ENCODE data around the gene ARHGEF18. TPM values are rescaled to one million over a fixed set of nuclear protein-coding genes. Genes with fewer than 3 reads are reported as not detected.
"Not testable (repeated sequence)": the region's sequence is repeated elsewhere in the genome, so short reads cannot be mapped to it uniquely, and the experiment has no call there.

Gene ARHGEF18
- polyA plus RNA-seq, 1 donor from 2014 or later, result 12.6 TPM

DNA sequence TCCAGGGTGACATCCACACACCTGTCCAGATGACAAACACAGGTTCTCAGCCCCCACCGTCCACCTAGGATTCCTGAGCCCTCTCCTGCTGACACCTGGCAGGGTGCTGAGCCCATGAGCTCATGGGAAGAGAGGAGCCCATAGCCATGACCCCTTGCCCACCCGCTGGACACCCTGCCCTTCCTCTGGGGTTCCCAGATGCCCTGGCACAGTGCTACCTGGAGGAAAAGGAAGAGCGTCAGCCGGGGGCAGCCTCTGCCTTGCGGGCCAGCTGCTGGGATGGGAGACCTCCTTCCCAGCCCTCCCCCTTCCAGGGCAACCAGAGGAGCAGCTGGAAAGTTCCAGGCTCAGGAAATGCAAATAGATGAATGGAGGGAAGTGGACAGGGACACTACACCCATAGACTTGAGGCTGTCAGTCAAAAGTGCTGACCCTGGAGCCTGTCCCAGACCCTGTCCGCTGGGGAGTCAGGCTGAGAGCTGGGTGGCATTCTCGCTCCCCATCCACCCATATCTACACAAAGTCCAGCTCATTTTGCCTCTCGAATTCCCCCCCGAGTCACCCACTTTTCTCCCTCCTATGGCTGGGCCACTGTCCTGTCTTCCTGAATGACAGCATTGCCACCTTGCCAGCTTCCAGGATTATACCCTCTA is 12.3 kb upstream of the ARHGEF18 start:
- Mint-ChIP-seq H3K36me3 (peaks cover 3% of the 10 kb centered on the region), H3K4me3 (peak overlapping the region in 2 of 4 donors; percentile 47 to 88), H3K27ac (peak overlapping the region; percentile 93 to 98 (median 94)), H3K27me3 (no peaks in the 10 kb centered on the region), H3K9me3 (no peaks in the 10 kb centered on the region), H3K4me1 (peaks cover 47 to 60% (median 56%) of the 10 kb centered on the region in 3 donors)

DNA sequence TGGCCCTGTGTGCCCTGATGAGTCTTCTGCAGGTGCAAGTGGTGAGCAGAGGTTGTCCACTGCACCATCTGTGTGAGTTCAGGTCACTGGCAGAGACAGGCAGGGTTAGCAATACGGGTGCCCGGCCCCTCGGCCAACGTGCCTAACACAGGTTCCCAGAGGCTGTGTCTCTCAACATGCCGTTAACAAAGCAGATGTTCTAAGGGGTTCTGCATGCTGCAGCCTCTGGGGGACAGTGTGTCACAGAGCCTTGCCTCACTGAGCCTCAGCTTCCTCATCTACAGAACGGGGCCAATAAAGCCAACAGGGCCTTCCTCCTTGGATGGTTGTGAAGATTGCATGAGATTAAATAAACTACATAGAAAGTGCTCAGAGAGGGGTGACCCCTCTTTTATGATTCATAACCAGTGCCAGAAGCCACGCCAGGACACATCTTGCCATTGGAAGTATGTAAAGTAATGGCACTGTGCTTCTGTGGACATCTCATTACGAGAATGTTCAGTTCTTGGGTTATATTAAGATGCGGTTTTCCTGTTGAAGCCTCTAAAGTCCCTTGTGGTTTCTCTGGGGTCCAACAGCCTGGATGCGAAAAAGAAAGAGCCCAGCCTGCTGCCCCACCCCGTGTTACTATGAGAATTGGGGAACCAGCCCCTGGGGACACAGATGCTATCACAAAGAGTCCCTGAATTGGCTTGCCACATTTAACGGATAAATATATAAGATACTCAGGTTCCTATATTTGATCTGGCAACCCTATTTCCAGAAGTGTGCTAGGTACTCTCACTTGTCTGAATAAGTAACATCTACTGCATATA is 11.2 kb upstream of the ARHGEF18 start:
- peaks cover 47 to 63% (median 58%) of the 10 kb centered on the region in 3 donors for H3K4me1 Mint-ChIP-seq
- peaks cover 3% of the 10 kb centered on the region for H3K36me3 Mint-ChIP-seq
- H3K4me3 Mint-ChIP-seq, result peak overlapping the region; percentile 57 to 92 (median 74)
- no peaks in the 10 kb centered on the region for H3K27me3 Mint-ChIP-seq
- peak overlapping the region; percentile 93 to 98 (median 94) for H3K27ac Mint-ChIP-seq
- H3K9me3 Mint-ChIP-seq, result no peaks in the 10 kb centered on the region

DNA sequence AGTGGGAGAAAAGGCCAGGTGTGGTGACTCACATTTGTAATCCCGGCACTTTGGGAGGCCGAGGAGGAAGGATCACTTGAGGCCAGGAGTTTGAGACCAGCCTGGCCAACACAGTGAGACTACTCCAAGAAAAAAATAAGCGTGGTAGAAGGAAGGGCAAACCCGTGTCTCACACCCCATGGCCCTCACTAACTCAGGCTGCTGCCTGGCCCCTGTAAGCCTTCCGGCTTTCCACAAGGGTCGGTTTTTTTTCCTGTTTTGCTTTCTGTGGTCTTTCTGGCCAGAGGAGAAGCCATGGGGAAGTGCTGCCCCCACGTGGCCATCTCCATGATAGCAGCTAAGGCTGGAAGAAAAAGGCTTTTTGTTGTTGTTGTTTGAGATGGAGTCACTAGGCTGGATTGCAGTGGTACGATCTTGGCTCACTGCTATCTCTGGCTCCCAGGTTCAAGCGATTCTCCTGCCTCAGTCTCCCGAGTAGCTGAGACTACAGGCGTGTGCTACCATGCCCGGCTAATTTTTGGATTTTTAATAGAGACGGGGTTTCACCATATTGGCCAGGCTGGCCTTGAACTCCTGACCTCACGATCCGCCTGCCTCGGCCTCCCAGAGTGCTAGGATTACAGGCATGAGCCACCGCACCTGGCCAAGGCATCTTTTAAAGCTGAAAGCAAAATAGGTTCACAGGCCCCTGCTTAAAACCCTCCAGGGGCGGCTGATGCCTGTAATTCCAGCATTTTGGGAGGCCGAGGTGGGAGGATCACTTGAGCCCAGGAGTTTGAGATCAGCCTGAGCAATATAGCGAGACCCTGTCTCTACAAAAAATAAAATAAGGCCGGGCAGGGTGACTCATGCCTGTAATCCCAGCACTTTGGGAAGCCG is 7.5 kb upstream of the ARHGEF18 start:
- Mint-ChIP-seq H3K9me3 (no peaks in the 10 kb centered on the region), H3K4me3 (peak overlapping the region in 3 of 4 donors; percentile 48 to 91 (median 89)), H3K4me1 (peaks cover 43 to 72% (median 58%) of the 10 kb centered on the region in 3 donors), H3K27ac (peak overlapping the region; percentile 93 to 94 (median 94)), H3K27me3 (no peaks in the 10 kb centered on the region), H3K36me3 (peaks cover 3% of the 10 kb centered on the region)

DNA sequence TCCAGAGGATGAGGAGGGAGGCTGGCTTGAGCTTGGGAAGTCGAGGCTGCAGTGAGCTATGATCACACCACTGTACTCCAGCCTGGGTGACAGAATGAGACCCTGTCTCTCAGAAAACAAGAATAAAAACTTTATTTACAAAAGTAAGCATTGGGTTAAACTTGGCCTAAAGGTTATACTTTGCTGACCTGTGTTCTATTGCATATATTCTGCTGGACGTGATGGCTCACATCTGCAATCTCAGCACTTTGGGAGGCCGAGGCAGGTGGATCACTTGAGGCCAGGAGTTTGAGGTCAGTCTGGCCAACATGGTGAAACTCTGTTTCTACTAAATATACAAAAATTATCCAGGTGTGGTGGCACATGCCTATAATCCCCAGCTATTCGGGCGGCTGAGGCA is 6.6 kb upstream of the ARHGEF18 start:
- peaks cover 42 to 73% (median 58%) of the 10 kb centered on the region in 3 donors for H3K4me1 Mint-ChIP-seq
- no peaks in the 10 kb centered on the region for H3K27me3 Mint-ChIP-seq
- H3K27ac Mint-ChIP-seq, result peak overlapping the region in 1 of 3 donors; percentile 14
- no peaks in the 10 kb centered on the region for H3K9me3 Mint-ChIP-seq
- peaks cover 3% of the 10 kb centered on the region for H3K36me3 Mint-ChIP-seq
- H3K4me3 Mint-ChIP-seq, result peak overlapping the region in 3 of 4 donors; percentile 16 to 64 (median 41)

DNA sequence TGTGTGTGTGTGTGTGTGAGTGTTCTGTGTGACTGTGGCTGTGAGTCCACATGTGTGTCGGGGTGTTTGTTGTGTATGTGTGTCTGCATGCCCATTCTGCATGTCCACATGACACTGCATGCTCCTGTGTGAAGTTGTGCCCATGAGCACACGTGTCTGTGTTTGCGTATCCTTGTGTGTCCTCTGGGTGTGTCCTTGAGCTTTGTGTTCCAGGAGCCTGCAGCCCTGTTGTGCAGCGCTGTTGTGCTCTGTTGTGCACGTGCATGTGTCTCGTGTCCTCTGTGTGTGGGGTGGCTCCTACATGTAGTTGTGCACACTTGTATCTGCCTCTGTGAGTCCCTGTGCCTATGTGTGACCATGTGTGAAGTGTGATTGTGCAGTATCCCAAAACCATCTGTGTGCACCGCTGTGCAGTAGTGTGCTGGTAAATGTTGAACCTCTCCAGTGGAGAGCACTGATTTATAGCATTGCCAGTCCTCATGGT is 2.2 kb upstream of the ARHGEF18 start:
- Mint-ChIP-seq H3K4me3 (peak overlapping the region; percentile 86 to 93 (median 92)), H3K27me3 (no peaks in the 10 kb centered on the region), H3K9me3 (peaks cover 0 to 2% (median 0%) of the 10 kb centered on the region in 3 donors), H3K36me3 (peaks cover 8% of the 10 kb centered on the region), H3K27ac (peak overlapping the region; percentile 95 to 100 (median 99)), H3K4me1 (peaks cover 31 to 54% (median 45%) of the 10 kb centered on the region in 3 donors)

- H3K36me3 Mint-ChIP-seq, result peaks cover 11% of the 10 kb centered on the region
- H3K27me3 Mint-ChIP-seq, H3K9me3 Mint-ChIP-seq: not testable (repeated sequence)
- H3K27ac Mint-ChIP-seq, result peak overlapping the region; percentile 95 to 100 (median 99)
- H3K4me3 Mint-ChIP-seq, result peak overlapping the region; percentile 86 to 93 (median 92)
- H3K4me1 Mint-ChIP-seq, result peaks cover 34 to 58% (median 48%) of the 10 kb centered on the region in 3 donors
These were observed 1.7 kb upstream of the ARHGEF18 start for GRCh38 chr19:7346997-7347396.

GRCh38 chr19:7349231-7349591 is 474 bp downstream of the ARHGEF18 start:
- Mint-ChIP-seq H3K4me3 (peak overlapping the region; percentile 95 to 99 (median 98)), H3K4me1 (peaks cover 39 to 49% (median 45%) of the 10 kb centered on the region in 3 donors)

GRCh38 chr19:7349961-7350711 is 1.4 kb downstream of the ARHGEF18 start:
- Mint-ChIP-seq H3K4me1 (peaks cover 43 to 49% (median 48%) of the 10 kb centered on the region in 3 donors), H3K4me3 (peak overlapping the region; percentile 95 to 99 (median 98)), H3K36me3 (peaks cover 22% of the 10 kb centered on the region), H3K27ac (peak overlapping the region; percentile 90 to 100 (median 98)), H3K9me3 (peaks cover 2 to 5% (median 3%) of the 10 kb centered on the region in 3 donors), H3K27me3 (no peaks in the 10 kb centered on the region)

More at GRCh38 chr19:7349231-7349591, 474 bp downstream of the ARHGEF18 start:
- Mint-ChIP-seq H3K36me3 (peaks cover 17% of the 10 kb centered on the region), H3K9me3 (peaks cover 2 to 5% (median 3%) of the 10 kb centered on the region in 3 donors), H3K27ac (peak overlapping the region; percentile 90 to 100 (median 98)), H3K27me3 (no peaks in the 10 kb centered on the region)

DNA sequence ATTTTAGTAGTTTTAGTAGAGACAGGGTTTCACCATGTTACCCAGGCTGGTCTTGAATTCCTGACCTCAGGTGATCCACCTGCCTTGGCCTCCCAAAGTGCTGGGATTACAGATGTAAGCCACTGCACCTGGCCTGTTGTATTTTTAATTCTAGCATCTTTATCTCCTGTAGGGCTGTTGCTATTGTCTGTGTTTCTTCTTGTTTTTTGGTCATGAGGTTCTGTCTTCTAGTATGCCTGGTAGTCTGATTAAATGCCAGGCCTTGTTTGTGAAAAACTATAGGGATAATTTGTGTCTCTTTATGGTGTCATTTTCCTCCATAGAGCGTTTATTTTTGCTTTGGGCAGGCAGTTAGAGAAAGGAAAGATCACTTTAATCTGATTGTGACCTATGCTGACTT is 3.1 kb downstream of the ARHGEF18 start:
- H3K27ac Mint-ChIP-seq, result peak overlapping the region; percentile 85 to 89 (median 86)
- H3K36me3 Mint-ChIP-seq, result peaks cover 22% of the 10 kb centered on the region
- H3K27me3 Mint-ChIP-seq, result no peaks in the 10 kb centered on the region
- peaks cover 36 to 39% (median 37%) of the 10 kb centered on the region in 3 donors for H3K4me1 Mint-ChIP-seq
- H3K9me3 Mint-ChIP-seq, result peaks cover 2 to 5% (median 3%) of the 10 kb centered on the region in 3 donors
- H3K4me3 Mint-ChIP-seq, result peak overlapping the region; percentile 95 to 99 (median 98)

- Mint-ChIP-seq H3K36me3 (peaks cover 31% of the 10 kb centered on the region), H3K4me1 (peaks cover 37 to 58% (median 52%) of the 10 kb centered on the region in 3 donors), H3K27me3 (no peaks in the 10 kb centered on the region), H3K27ac (peak overlapping the region; percentile 34 to 82 (median 57)), H3K9me3 (peaks cover 2 to 5% (median 5%) of the 10 kb centered on the region in 3 donors), H3K4me3 (peak overlapping the region in 2 of 4 donors; percentile 12 to 79)
These were observed 6.5 kb downstream of the ARHGEF18 start for GRCh38 chr19:7355151-7355820.

- Mint-ChIP-seq H3K27ac (peak overlapping the region in 2 of 3 donors; percentile 10 to 69), H3K36me3 (peaks cover 28% of the 10 kb centered on the region), H3K4me3 (peak overlapping the region in 2 of 4 donors; percentile 12 to 56), H3K27me3 (no peaks in the 10 kb centered on the region), H3K4me1 (peaks cover 34 to 56% (median 49%) of the 10 kb centered on the region in 3 donors), H3K9me3 (peaks cover 2 to 5% (median 5%) of the 10 kb centered on the region in 3 donors)
These were observed 7.1 kb downstream of the ARHGEF18 start for GRCh38 chr19:7355871-7356270.

DNA sequence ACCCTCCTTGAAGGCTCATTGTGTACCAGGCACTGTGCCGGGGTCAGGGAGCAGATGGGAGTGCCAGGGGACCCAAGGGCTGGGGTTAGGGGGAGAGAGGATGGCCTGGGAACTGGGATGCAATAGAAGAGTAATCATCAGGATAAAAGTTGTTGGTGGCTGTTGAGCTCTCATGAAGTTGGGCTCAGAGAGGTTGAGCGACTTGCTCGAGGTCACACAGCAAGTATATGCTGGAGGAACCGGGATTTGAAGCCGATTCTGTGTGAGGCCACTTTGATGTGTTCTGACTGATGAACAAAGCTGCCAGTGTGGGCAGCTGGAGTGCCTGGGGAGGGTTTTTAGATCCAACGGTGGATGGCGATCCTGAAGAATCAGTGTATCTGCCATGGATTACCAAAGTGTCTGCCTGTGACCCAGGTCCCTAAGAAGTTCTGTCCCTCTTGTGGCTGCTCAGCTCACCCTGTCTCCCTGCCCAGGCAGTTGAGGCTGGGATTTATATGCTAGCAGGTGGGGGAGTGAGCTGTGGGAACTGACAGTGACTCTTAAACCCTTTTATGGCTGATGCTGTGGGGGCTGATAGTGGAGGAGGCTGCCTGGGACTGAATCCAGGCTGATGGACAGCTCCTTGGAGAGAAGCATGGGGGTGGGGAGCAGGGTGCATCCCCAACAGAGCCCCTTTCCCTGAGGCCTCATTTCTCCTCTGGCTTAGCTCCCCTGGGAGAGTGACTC is 8.3 kb downstream of the ARHGEF18 start:
- Mint-ChIP-seq H3K4me3 (no peak overlapping the region), H3K27ac (peak overlapping the region in 2 of 3 donors; percentile 28 to 86), H3K36me3 (peaks cover 22% of the 10 kb centered on the region), H3K4me1 (peaks cover 30 to 55% (median 49%) of the 10 kb centered on the region in 3 donors), H3K9me3 (peaks cover 0 to 3% (median 1%) of the 10 kb centered on the region in 3 donors), H3K27me3 (no peaks in the 10 kb centered on the region)

All from IgD-negative memory B cell (primary cell).